Large intestine (tissue), 3 donors: Measurements from ENCODE around the gene PHLPP1. TPM values are rescaled to one million over a fixed set of nuclear protein-coding genes. Genes with fewer than 3 reads are reported as not detected.
A peak's percentile ranks its signal among the peaks of the same experiment; 100 is the strongest.

ENCODE experiments used
- DNase-seq, 2 donors: peaks; one replicate each; pipeline versions ENCODE4 v3.0.0 to v3.0.0-alpha.2; 2013
- H3K27ac ChIP-seq: one replicate; pipeline ENCODE4 v1.5.1; 2013; ENCODE audit warnings: low read length
- H3K27me3 ChIP-seq: 2 replicates; pipeline ENCODE4 v1.6.1; 2013; ENCODE audit warnings: low read length; ENCODE audit not compliant: control insufficient read depth, insufficient read depth
- H3K36me3 ChIP-seq: 2 replicates; pipeline ENCODE4 v1.6.1; 2013; ENCODE audit warnings: low read length; ENCODE audit not compliant: control insufficient read depth, insufficient read depth
- H3K4me1 ChIP-seq: one replicate; pipeline ENCODE4 v1.6.1; 2013; ENCODE audit warnings: low read length; ENCODE audit not compliant: control insufficient read depth, insufficient read depth
- H3K4me3 ChIP-seq: one replicate; pipeline ENCODE4 v1.5.1; 2013; ENCODE audit warnings: low read length
- H3K9me3 ChIP-seq: one replicate; pipeline ENCODE4 v1.6.1; 2013; ENCODE audit warnings: mild to moderate bottlenecking, low read depth, low read length, moderate library complexity; ENCODE audit not compliant: control insufficient read depth
- WGBS: methylation state at CpG from one replicate; pipeline ENCODE4 v1.1.5; 2013; ENCODE audit warnings: low lambda C conversion rate; ENCODE audit not compliant: insufficient coverage; 5-methylcytosine and 5-hydroxymethylcytosine counted together
- polyA plus RNA-seq: library from polyadenylated mRNA; unstranded; fragments of 120-200 nt; gene quantifications from one replicate; pipeline ENCODE4 v1.2.1, GENCODE V29; 2013

Gene PHLPP1
- polyA plus RNA-seq, 1 donor: 12.1 TPM

- H3K9me3 ChIP-seq: no peaks in the 10 kb centered on the region
- peak; percentile 70 to 89 for DNase-seq
- H3K36me3 ChIP-seq: no peaks in the 10 kb centered on the region
- H3K27ac ChIP-seq: peak overlapping the region; percentile 86
- no peaks in the 10 kb centered on the region for H3K27me3 ChIP-seq
- H3K4me1 ChIP-seq: peaks cover 5% of the 10 kb centered on the region
- H3K4me3 ChIP-seq: peak overlapping the region; percentile 59
- 0% methylated on average over 3 of the region's 16 CpGs for WGBS
These were observed 2.0 kb downstream of the PHLPP1 start for GRCh38 chr18:62717169-62717924.

- no peaks in the 10 kb centered on the region for H3K36me3 ChIP-seq
- DNase-seq: peak in 1 of 2 donors; percentile 26
- peaks cover 5% of the 10 kb centered on the region for H3K4me1 ChIP-seq
- peak overlapping the region; percentile 86 for H3K27ac ChIP-seq
- H3K9me3 ChIP-seq: no peaks in the 10 kb centered on the region
- peak overlapping the region; percentile 59 for H3K4me3 ChIP-seq
- WGBS: 0% methylated on average over 2 of the region's 7 CpGs
- no peaks in the 10 kb centered on the region for H3K27me3 ChIP-seq
These were observed 2.8 kb downstream of the PHLPP1 start for GRCh38 chr18:62717925-62718800.

GRCh38 chr18:62720048-62720447 lies 4.7 kb downstream of the PHLPP1 start:
- WGBS: 56% methylated on average over 4 of the region's 4 CpGs
- no peak overlapping the region for H3K27ac ChIP-seq
- H3K4me1 ChIP-seq: peaks cover 9% of the 10 kb centered on the region
- DNase-seq: no peak
- no peaks in the 10 kb centered on the region for H3K36me3 ChIP-seq
- no peak overlapping the region for H3K4me3 ChIP-seq
- H3K9me3 ChIP-seq: no peaks in the 10 kb centered on the region
- H3K27me3 ChIP-seq: no peaks in the 10 kb centered on the region

GRCh38 chr18:62720766-62721613 lies 5.6 kb downstream of the PHLPP1 start:
- 90% methylated on average over 4 of the region's 12 CpGs for WGBS
- Histone ChIP-seq H3K4me3 (no peak overlapping the region), H3K27ac (no peak overlapping the region), H3K36me3 (no peaks in the 10 kb centered on the region), H3K4me1 (peaks cover 9% of the 10 kb centered on the region), H3K27me3 (no peaks in the 10 kb centered on the region), H3K9me3 (no peaks in the 10 kb centered on the region)
- DNase-seq: no peak

- WGBS: 95% methylated on average over 5 of the region's 8 CpGs
These were observed 6.8 kb downstream of the PHLPP1 start for GRCh38 chr18:62721839-62722795.

GRCh38 chr18:62723666-62724281 lies 8.4 kb downstream of the PHLPP1 start:
- Histone ChIP-seq H3K4me1 (peaks cover 9% of the 10 kb centered on the region), H3K27me3 (no peaks in the 10 kb centered on the region), H3K9me3 (no peaks in the 10 kb centered on the region), H3K36me3 (no peaks in the 10 kb centered on the region), H3K4me3 (no peak overlapping the region), H3K27ac (no peak overlapping the region)
- WGBS: no CpG with 5 or more reads among the region's 5 CpGs
- DNase-seq: no peak

More at GRCh38 chr18:62721839-62722795, 6.8 kb downstream of the PHLPP1 start:
- H3K4me3 ChIP-seq: no peak overlapping the region
- H3K4me1 ChIP-seq: peaks cover 9% of the 10 kb centered on the region
- no peaks in the 10 kb centered on the region for H3K9me3 ChIP-seq
- H3K27me3 ChIP-seq: no peaks in the 10 kb centered on the region
- no peaks in the 10 kb centered on the region for H3K36me3 ChIP-seq
- DNase-seq: no peak
- no peak overlapping the region for H3K27ac ChIP-seq

- WGBS: no CpG with 5 or more reads among the region's 3 CpGs
- Histone ChIP-seq H3K9me3 (no peaks in the 10 kb centered on the region), H3K36me3 (no peaks in the 10 kb centered on the region), H3K4me3 (no peak overlapping the region), H3K27me3 (no peaks in the 10 kb centered on the region), H3K4me1 (peaks cover 4% of the 10 kb centered on the region), H3K27ac (no peak overlapping the region)
- DNase-seq: no peak
These were observed 10.6 kb downstream of the PHLPP1 start for GRCh38 chr18:62725896-62726295.

- WGBS: no CpG with 5 or more reads among the region's 2 CpGs
- Histone ChIP-seq H3K27ac (no peak overlapping the region), H3K27me3 (no peaks in the 10 kb centered on the region), H3K4me3 (no peak overlapping the region), H3K4me1 (peaks cover 4% of the 10 kb centered on the region), H3K36me3 (no peaks in the 10 kb centered on the region), H3K9me3 (no peaks in the 10 kb centered on the region)
- no peak for DNase-seq
These were observed 12.9 kb downstream of the PHLPP1 start for GRCh38 chr18:62728254-62728653.
